Measurements from ENCODE around the gene VSIG2.

DNA sequence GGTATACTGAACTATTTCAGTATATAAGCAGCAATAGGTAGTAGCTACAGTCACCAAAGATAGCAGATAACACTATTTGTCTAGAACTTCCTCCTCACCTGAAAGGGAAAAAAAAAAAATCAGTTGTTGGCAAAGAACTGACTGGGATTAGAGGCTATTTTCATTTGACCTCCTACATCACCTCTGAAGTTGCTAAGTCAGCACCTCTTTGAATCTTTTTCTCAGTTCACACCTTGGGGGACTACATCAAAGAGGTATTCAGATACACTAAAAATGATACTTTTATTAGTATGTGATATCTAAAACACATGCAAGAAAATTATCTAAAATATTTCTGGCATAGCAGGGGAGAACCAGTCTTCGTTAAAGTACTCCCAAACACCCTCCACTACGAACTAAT lies 32.0 kb upstream of the VSIG2 start:
- TF ChIP-seq FOXA1 (IDR thresholded peaks at IDR 0.05), result no peak
- TF ChIP-seq SUZ12 (IDR thresholded peaks at IDR 0.05), result no peak
- TF ChIP-seq CTBP1 (IDR thresholded peaks at IDR 0.05; ENCODE audit: borderline replicate concordance), result no peak
- TF ChIP-seq NFRKB (IDR thresholded peaks at IDR 0.05), result no peak
- TF ChIP-seq FOXK2 (IDR thresholded peaks at IDR 0.05), result no peak
- TF ChIP-seq PKNOX1 (IDR thresholded peaks at IDR 0.05), result no peak
